GM21515 (cell line): ENCODE results near the gene TPRKB.
"Not testable (repeated sequence)": the region's sequence is repeated elsewhere in the genome, so short reads cannot be mapped to it uniquely, and the experiment has no call there.

Source experiments
- ATAC-seq: cut with Tn5 transposase; IDR thresholded peaks from one replicate; pipeline ENCODE4 v1.9.1; 2021; ENCODE audit not compliant: unreplicated experiment

TPRKB gene

DNA sequence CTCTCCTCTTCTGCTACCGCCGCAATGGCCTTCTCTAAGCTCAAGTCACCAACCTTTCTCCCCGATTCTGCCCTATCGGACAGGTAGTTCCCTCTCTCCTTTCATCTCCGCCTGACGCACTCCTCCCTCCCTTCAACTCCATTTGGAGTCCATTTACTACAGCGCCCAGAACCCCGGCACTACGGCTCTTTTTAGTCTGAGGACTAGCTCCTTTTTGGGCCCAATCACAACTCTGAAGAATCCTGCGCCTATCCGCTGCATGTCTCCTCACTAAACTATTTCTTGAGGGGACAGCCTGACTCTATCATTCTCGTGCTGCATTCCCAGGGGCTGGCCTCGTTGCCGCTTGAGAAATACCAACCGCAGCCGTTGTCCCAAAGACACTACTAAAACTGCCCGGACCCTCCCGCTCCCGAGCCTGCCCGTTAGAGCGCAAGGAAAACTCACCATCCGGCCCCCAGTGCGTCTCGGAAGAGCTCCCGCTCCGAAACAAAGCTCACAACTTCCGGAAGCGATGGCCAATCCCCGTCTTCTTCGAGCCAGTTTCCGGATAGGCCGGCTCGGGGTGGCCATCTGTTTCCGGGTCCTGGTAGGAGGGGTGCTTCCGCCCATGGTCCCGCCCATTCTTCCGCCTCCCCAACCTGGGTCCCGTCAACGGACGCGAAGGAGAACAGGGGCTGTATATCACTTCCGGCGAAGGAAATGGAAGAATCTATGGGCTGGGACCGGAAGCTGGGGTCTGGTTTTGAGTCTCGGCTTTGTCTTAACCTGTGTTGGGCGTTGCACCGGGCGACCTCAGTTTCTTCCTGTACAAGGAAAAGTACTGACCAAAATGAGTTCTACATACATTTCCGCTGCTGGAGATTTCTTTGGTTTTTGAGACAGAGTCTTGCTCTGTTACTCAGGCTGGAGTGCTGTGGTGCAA, at the start of gene TPRKB:
TSS of gene TPRKB (minus strand) at position 491 of the 925 bp plus-strand sequence. CDS start 2,776 bp downstream, outside the sequence.
- ATAC-seq = peak; percentile 97

DNA sequence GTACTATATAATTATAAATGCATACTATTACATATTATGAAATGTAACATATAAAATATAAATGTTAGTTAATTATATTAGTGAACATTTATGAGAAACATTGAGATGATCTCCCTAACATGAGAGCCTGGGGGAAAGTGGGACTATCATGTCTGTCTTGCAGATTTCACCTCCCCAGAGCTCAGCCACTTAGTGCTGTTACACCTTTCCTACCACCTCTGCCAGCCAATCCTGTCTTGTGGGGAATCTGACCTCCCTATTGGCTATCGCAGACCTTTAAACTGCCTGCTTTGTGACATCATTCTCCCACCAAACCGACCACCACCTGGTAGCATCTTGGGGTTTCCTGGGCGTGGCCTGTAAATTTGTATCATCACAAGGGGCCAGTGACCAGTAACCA, 46.7 kb upstream of the TPRKB start, which contains the start of gene C2orf78:
TSS of gene C2orf78 (plus strand) at position 301 of the 400 bp plus-strand sequence. CDS start 127 bp downstream, outside the sequence.
- ATAC-seq = not testable (repeated sequence)

DNA sequence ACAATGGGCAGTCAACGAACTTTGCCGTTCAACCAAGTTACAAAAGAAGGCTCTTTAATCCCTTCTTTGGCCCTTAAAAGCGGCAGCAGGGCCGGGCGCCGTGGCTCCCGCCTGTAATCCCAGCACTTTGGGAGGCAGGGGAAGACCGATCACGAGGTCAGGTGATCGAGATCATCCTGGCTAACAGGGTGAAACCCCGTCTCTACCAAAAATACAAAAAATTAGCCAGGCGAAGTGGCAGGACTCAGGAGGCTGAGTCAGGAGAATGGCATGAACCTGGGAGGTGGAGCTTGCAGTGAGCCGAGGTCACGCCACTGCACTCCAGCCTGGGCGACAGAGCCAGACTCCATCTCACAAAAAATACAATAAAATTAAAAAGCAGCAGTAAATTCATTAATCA, 46.3 kb upstream of the TPRKB start:
- not testable (repeated sequence) for ATAC-seq

DNA sequence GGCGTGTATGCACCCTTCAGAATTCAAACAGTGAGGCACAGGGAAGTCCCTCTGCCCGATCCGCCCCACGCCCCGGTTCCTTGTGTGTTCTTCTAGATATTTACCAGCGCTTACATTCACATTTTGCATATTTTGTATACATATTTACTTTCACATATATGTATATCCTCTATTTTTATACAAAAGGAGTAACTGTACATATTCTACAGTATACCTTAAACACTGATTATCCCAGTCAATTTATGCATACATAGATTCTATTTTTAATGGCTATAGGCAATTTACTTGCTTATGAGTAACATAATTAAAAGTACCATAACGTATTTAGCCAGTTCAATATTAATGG, 43.1 kb upstream of the TPRKB start:
- ATAC-seq = no peak

DNA sequence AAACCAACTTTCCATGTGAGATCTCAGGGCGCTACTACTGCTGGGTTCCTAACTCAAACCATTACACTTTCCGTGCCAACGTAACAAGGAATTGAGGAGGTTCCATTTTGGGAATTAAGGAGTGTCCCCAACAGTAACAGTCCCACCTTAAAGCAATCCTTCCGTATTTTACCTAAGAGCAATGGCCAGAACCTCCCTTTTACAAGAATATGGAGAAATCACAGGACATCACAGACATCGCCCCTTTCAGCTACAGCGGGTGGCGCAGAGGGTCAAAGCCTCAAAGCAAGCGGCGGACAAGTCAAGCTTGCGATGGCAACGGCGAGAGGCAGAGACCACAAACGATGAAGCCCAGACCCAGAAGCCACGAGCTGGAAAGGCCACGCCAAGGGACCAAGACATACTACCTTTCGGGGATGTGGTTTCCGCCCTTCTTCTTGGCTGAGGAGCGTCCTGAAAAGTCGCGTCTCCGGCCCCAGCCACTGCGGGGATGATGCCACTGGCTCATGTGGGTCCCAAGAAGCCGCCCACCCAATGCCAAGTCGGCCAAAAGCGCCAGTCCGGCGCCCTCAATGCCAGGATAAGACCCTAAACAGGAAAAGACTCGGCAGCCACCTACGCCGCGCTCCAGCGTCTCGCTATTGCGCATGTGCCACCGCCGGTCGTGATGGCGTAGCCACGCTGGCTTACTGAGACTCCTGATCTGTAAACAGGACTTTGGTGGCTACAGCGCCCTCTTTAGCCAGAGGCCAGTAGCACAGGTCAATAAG, 42.5 kb upstream of the TPRKB start, which contains the start of gene DUSP11:
TSS of gene DUSP11 (minus strand) at position 637 of the 770 bp plus-strand sequence. CDS start at position 508, 129 bp downstream.
- peak; percentile 96 for ATAC-seq

DNA sequence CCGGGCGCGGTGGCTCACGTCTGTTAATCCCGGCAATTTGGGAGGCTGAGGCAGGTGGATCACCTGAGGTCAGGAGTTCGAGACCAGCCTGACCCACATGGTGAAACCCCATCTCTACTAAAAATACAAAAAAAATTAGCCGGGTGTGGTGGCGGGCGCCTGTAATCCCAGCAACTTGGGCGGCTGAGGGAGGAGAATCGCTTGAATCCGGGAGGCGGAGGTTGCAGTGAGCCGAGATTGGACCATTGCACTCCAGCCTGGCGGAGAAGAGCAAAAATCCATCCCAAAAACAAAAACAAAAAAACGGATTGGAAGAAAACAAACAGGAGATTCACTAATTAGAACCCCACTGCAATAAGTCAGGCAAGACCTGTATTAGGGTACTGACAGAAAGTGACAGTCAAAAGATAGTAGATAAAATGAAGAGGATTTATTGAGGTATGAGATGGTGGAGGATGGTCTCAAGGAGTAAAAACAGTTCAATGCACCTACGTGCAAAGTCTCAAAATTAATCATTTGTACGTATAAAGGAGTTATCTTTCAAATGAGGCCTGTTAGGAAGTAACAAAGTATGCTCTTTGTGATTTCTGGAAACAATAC, 41.8 kb upstream of the TPRKB start:
- not testable (repeated sequence) for ATAC-seq

DNA sequence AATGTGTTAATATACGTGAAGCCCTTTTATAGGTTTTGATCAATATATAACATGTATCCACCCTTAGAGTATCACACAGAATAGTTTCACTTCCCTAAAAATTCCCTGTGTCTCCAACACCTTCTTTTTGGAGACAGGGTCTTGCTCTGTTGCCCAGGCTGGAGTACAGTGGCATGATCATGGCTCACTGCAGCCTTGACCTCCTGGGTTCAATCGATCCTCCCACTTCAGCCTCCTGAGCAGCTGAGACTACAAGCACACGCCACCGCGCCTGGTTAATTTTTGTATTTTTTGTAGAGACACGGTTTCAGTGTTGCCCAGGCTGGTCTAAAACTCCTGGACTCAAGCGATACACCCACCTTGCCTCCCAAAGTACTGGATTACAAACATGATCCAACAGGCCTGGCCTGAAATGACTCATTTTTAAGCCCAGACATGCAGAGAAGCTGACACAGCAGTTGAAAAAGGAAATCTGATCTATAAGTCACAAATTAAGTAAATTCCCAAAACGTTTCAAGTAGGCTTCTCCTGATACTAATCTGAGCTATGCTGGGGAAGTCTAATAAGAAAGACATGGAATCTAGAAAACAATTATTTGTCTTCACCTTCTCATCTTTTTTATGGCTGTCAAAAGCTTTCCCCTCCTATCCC, 39.8 kb upstream of the TPRKB start:
- no peak for ATAC-seq

DNA sequence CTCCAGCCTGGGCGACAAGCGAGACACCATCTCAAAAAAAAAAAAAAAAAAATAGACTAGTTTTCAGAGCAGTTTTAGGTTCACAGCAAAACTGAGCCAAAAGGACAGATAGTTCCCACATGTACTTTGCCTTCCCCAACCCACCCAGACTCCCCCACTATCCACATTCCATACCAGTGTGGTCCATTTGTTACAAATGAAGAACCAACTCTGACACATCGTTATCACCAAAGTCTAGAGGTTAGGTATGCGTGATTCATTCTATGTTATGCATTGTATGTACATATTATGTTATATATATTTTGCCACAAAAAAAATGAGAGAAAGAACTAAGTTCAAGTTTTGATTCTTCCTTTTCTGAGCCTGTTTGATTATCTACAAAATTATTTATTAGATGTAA, 39.2 kb upstream of the TPRKB start:
- ATAC-seq = no peak

DNA sequence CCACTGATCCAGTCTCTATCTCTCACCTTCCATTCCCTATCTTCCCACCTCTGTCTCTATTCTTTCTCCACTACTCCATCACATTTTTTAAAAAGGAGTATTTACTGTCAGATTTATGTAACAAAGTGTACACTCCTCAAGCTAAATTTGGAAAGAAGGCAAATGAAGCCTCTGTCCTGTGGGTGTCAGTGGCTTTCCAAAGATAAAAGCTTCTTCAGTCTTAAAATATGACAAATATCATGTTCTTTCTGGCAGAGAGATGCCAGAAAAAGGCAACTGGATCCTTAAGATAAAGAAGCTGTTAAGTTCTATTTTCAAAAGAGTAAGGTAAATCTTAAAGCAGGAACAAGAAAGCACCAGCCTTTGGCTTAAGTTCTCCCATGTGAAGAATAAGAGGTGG, 35.7 kb upstream of the TPRKB start:
- no peak for ATAC-seq

DNA sequence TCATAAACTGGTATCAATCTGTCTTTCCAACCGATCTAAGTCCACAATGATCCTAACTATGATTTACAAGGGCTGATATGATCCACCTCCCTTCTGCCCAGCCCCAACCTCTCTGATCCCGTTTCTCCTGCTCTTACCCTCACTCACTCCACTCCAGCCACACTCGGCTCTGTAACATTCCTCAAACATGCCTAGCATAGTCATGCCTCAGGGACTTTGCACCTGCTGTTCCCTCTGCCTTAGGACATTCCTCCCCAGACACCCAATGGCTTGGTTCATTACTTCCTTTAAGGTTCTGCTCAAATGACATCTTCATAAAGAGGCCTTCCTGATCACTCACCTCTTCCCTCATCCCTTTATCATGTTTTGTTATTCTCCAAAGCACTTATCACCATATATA, 33.6 kb upstream of the TPRKB start:
- ATAC-seq = no peak

DNA sequence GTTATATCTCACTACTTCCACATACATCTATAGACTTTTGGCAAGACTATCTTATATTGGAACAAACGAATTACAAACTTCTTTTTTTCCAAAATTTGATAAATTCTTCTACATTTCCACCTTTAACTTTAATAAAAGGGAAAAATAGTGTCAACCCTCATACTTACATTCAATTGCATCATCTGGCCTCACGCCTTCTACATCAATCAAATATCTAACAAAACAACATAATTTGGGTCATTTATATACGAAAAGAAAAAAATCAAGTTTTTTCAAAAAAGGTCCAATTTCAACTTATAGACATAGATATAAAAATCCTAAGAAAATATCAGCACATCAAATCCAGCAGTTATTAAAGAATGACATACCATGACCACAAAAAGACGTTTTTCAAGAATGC, 29.8 kb upstream of the TPRKB start:
- no peak for ATAC-seq

DNA sequence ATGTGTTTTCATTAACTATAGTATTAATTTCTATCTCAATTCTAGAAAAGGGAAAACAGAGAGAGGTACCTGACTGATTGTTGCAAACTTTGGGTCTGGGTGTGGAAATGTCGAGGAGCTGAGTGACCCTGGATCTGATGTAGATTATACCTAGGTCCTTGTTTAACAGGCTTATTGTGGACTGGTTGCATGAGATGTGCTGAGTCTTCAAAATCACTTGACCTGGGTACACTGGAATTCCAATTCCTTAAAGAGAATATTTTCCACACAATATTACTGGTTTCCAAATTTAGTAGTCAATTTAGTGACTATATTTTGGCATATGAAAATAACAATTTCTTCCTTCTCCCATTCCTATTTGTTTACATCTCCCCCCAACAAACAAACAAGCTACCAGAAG, 29.2 kb upstream of the TPRKB start:
- no peak for ATAC-seq

DNA sequence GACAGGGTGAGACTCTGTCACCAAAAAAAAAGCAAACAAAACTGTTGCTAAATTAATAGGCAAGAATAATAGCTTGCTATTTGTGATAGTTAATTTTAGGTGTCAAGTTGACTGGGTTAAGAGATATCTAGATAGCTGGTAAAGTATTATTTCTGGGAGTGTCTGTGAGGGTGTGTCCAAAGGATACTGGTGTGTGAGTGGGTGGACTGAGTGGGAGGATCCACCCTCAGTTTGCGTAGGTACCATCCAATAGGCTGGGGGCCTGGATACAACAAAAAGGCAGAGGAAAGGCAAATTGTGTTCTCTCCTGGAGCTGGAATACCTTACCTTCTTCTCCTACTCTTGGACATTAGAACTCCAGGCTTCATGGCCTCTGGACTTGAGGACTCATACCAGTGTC, 27.8 kb upstream of the TPRKB start:
- no peak for ATAC-seq

DNA sequence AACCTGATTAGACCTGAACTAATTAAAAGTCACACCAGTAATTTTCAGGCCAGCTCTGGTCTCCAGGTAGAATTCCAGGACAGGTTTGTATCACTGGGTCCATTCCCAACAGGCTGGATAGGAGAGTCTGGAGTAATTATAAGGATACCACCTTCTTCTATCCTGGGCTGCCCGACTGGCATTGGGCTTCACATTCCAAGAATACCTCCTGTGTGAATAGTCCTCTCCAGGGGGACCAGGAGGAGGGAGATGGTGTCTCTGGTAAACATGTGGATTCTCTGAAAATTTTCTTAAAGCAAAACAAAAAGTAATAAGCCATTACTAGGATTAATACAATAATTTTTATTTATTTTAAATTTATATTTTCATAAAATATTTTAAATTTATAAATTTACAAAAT, 25.4 kb upstream of the TPRKB start:
- no peak for ATAC-seq

DNA sequence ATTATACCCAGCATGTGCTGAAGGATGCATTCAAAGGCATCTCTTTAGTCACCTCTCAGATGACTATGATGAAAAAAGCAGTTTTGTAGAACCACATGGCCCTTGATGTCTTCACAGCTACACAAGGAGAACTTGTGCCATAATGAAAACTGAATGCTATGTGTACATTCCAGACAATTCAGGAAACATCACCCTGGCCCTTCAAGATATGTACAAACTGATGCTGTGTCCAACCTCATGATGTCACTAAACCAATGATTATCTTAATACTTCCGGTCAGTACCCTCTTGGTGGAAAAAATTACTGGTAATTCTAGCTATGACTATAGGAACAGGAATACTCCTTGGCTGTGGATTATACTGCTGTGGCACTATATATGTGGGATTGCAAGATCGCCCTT, 22.8 kb upstream of the TPRKB start:
- ATAC-seq = no peak

DNA sequence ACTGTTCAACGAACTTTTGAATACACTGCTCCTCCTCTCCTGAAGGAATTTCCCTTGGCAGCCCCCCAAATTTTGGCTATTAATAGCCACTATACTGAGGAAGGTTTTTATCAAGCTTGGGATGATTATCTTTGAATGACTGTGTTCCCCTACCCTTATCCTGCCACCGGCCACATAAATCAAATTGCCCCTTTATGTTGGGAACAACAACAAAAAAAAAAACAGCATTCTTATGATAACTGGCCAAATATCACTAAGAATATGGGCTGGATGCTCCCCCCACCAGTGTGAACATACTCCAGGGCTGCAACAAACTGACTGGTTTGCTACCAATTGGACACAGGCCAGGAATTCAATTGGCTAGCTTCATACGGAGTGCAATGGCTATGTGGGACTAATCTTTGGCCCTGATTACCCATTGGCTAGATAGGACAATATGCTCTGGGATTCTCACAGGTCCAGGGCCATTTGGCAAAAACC, 22.2 kb upstream of the TPRKB start:
- no peak for ATAC-seq

DNA sequence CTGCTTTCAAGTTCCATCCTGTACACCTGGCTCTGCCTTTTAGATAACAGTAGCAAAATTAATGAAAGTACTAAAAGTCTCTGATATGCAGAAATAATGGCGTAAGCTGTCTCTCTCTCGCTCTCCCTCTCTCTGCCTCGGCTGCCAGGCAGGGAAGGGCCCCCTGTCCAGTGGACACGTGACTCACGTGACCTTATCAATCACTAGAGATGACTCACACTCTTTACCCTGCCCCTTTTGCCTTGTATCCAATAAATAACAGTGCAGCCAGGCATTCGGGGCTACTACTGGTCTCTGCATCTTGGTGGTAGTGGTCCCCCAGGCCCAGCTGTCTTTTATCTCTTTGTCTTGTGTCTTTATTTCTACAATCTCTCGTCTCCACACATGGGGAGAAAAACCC, 17.2 kb upstream of the TPRKB start:
- ATAC-seq = not testable (repeated sequence)

DNA sequence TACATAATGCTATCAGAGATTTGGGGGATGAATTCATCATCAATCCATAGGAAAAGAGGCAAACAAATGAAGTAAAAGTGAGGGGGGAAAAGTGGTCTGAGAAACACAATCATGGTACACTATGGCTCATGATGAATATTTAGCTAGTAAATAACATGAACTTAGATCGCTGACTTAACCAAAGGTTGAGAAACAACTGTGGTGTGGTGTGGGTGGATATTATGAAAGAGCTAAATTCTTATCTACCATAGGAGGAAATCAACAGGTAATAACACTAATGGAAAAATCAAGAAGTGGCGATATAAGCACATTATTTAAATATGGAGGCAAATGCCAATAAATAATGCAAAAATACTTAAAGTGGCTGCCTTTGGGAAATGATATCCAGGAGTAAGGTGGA, 12.2 kb upstream of the TPRKB start:
- ATAC-seq = no peak

DNA sequence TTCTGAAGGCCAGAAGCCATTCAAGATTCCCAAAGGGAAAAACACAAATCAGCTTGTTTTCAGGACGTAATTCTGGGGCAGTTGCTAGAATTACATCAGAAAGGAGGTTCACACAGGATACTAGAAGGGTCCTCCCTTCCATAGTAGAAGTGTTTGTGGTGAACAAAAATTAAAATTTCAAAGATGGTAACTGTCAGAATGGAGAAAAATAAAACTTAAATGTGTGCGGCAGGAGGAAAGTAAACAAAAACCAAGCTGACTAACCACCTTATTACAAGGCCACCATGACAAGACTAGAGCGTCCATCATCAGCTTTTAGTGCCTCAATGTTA, 9.7 kb upstream of the TPRKB start:
- no peak for ATAC-seq

DNA sequence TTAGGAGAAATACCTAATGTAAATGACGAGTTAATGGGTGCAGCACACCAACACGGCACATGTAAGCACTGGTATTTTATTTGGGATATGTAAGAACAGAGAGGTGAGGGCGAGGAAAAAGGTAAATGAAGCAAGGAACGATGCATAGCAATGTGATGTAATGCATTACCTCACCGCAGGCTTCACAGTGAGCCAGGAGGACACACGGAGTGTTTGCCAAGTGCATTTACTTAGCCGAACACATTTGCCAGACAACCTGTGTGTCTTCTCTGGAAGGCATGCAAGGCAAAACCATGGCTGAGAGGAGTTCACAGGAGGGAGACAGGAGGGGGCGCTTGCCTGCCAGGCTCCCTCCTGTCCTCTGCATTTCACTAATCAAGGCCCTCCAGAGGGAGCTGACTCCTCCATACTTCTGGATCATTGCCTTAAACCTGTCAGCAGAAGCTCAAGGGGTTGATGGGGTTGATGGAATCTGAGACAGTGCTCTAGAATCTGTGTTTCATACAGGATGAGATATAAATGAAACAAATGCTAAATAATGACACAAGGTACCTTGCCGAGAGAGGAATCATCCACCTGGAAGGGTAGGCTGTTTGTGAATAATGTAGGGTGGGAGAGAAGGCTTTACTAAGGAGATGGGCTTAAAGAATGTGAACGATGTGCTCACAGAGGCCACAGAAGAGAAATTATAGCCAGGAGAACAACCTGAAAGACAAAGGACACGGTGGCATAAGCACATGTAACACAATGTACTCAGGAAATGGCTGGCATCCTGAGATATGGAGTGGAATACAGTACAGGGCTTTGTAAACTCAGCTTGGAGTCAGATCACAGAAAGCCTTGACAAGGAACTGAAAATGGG, 9.1 kb upstream of the TPRKB start:
- no peak for ATAC-seq
